A673 (cell line): Measurements from ENCODE around the gene HCCS.

Experiments
- EZH2 ChIP-seq: fragments of 200-600 bp; sonication (generic); IDR thresholded peaks from 2 replicates; pipeline ENCODE4 v1.6.1; 2017; ENCODE audit warnings: borderline replicate concordance, low read depth, mild to moderate bottlenecking, mixed read lengths, antibody characterized with exemption, low read length; ENCODE audit not compliant: poor library complexity, severe bottlenecking
- TF ChIP-seq, protein P1 (sequence below): fragments of 300-800, 200-600 bp; sonication (generic); conservative IDR thresholded peaks from 2 replicates; pipeline ENCODE4 v1.5.1; 2017; ENCODE audit warnings: low read depth, mild to moderate bottlenecking, antibody characterized with exemption, low read length, moderate library complexity, mixed read lengths

- TF ChIP-seq, protein P1, sequence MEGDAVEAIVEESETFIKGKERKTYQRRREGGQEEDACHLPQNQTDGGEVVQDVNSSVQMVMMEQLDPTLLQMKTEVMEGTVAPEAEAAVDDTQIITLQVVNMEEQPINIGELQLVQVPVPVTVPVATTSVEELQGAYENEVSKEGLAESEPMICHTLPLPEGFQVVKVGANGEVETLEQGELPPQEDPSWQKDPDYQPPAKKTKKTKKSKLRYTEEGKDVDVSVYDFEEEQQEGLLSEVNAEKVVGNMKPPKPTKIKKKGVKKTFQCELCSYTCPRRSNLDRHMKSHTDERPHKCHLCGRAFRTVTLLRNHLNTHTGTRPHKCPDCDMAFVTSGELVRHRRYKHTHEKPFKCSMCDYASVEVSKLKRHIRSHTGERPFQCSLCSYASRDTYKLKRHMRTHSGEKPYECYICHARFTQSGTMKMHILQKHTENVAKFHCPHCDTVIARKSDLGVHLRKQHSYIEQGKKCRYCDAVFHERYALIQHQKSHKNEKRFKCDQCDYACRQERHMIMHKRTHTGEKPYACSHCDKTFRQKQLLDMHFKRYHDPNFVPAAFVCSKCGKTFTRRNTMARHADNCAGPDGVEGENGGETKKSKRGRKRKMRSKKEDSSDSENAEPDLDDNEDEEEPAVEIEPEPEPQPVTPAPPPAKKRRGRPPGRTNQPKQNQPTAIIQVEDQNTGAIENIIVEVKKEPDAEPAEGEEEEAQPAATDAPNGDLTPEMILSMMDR = no peak
- no peak for TF ChIP-seq EZH2
Observed at GRCh38 chrX:11117745-11118144, 6.6 kb downstream of the HCCS start.
